ENCODE results near the gene UTF1. TPM values are rescaled to one million over a fixed set of nuclear protein-coding genes. Genes with fewer than 3 reads are reported as not detected.
A peak's percentile ranks its signal among the peaks of the same experiment; 100 is the strongest.

Gene UTF1
- total and polyA plus RNA-seq, 9 of the 15 experiments (the other 6 are each of a cell fraction or from before 2014, with no cell fraction given) = 0.35 to 0.46 TPM; not detected in 7

DNA sequence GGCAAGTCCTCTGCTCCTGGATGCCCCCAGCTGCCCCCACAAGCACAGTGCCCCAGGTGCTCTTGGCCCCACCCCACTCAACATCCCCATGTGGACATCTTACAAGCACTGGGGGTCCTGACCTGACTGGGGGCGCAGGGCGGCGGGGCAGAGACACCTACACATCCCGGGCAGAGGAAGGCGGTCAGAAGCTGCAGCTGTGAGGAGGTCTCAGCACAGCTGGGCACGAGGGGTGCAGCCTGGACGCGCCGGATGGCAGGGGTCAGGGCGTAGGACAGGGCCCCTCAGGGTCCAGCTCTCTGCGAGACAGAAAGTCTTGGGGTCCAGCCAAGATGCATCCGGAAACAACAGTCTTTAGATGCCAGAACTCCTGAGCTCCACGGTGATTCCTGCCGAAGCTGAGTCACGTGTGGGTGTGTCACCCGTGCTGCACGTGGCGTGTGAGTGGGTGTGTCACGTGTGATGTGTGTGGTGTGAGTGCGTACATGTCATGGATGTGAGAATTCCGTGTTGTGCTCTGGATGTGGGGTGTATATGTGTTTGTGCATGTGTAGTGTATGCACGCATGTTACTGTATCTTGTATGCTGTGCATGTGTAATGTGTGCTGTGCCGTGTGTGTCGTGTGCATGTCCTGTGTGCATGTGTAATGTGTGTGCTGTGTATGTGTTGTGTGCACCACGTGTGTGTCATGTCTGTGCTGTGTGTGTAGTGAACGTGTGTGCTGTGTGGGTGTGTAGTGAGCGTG is 12.8 kb downstream of the UTF1 start (continued):
- TF ChIP-seq CBFA2T3 (IDR thresholded peaks at IDR 0.05) (no peak), THRB (CRISPR knock-in tag; conservative IDR thresholded peaks at IDR 0.05) (no peak), JUND (IDR thresholded peaks at IDR 0.05; ENCODE audit: borderline replicate concordance, low read depth, low read length) (no peak), JUND (tag; IDR thresholded peaks at IDR 0.05; ENCODE audit: borderline replicate concordance, low read depth, low read length) (peak; percentile 43; the same call in 1 of the 3 replicates), BHLHE40 (IDR thresholded peaks at IDR 0.05; ENCODE audit: low read length) (peak; percentile 98), HDGF (IDR thresholded peaks at IDR 0.05) (peak; percentile 70; the same call in 1 of the 2 replicates), NFE2 (IDR thresholded peaks at IDR 0.05; ENCODE audit: low read depth) (peak; percentile 52; the same call in 1 of the 2 replicates), MYBL2 (IDR thresholded peaks at IDR 0.05; ENCODE audit: low read depth) (no peak), MYBL2 (CRISPR knock-in tag; IDR thresholded peaks at IDR 0.05; ENCODE audit: borderline replicate concordance) (no peak), KLF13 (tag; IDR thresholded peaks at IDR 0.05; ENCODE audit: borderline replicate concordance, low read depth) (peak; percentile 74; the same call in 1 of the 2 replicates), SIN3A (IDR thresholded peaks at IDR 0.05; ENCODE audit: borderline replicate concordance in 2 of 2, control insufficient read depth in 1 of 2, low read depth in 2 of 2, low read length in 2 of 2) (peak in 1 of 2 experiments; percentile 44; a peak in 1 of 4 replicates), PHF20 (IDR thresholded peaks at IDR 0.05; ENCODE audit: partially characterized antibody) (peak; percentile 66), NCOA4 (IDR thresholded peaks at IDR 0.05; ENCODE audit: partially characterized antibody) (no peak), RNF2 (IDR thresholded peaks at IDR 0.05) (no peak), MEF2D (tag; conservative IDR thresholded peaks at IDR 0.05; ENCODE audit: low read depth) (no peak), MNT (conservative IDR thresholded peaks at IDR 0.05) (peak; percentile 87 to 93), ZNF707 (CRISPR knock-in tag; conservative IDR thresholded peaks at IDR 0.05) (no peak), PURB (CRISPR knock-in tag; IDR thresholded peaks at IDR 0.05; ENCODE audit: low read depth) (no peak), ZBTB8A (IDR thresholded peaks at IDR 0.05; ENCODE audit: partially characterized antibody) (no peak)
- TF ChIP-seq, protein P1, sequence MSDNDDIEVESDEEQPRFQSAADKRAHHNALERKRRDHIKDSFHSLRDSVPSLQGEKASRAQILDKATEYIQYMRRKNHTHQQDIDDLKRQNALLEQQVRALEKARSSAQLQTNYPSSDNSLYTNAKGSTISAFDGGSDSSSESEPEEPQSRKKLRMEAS (CRISPR knock-in tag; IDR thresholded peaks at IDR 0.05) = peak; percentile 80
- TF ChIP-seq, protein P2, sequence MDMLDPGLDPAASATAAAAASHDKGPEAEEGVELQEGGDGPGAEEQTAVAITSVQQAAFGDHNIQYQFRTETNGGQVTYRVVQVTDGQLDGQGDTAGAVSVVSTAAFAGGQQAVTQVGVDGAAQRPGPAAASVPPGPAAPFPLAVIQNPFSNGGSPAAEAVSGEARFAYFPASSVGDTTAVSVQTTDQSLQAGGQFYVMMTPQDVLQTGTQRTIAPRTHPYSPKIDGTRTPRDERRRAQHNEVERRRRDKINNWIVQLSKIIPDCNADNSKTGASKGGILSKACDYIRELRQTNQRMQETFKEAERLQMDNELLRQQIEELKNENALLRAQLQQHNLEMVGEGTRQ (CRISPR knock-in tag; IDR thresholded peaks at IDR 0.05) = peak; percentile 77
- TF ChIP-seq, protein P3, sequence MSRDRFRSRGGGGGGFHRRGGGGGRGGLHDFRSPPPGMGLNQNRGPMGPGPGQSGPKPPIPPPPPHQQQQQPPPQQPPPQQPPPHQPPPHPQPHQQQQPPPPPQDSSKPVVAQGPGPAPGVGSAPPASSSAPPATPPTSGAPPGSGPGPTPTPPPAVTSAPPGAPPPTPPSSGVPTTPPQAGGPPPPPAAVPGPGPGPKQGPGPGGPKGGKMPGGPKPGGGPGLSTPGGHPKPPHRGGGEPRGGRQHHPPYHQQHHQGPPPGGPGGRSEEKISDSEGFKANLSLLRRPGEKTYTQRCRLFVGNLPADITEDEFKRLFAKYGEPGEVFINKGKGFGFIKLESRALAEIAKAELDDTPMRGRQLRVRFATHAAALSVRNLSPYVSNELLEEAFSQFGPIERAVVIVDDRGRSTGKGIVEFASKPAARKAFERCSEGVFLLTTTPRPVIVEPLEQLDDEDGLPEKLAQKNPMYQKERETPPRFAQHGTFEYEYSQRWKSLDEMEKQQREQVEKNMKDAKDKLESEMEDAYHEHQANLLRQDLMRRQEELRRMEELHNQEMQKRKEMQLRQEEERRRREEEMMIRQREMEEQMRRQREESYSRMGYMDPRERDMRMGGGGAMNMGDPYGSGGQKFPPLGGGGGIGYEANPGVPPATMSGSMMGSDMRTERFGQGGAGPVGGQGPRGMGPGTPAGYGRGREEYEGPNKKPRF (IDR thresholded peaks at IDR 0.05; ENCODE audit: low read depth, low read length) = no peak

Measured in K562 (cell line).